Stimulated activated CD4-positive, alpha-beta T cell treated with anti-CD3 and anti-CD28 coated beads, Interleukin-12 subunit alpha, Interleukin-12 subunit beta, amount 100 ng/mL, for 4 hours (primary cell): ENCODE data around the gene RSRC1.
"Not testable (repeated sequence)": the region's sequence is repeated elsewhere in the genome, so short reads cannot be mapped to it uniquely, and the experiment has no call there.

ENCODE experiments used
- DNase-seq: peaks from one replicate; pipeline ENCODE4 v3.0.0-alpha.2; 2020

RSRC1 gene

GRCh38 chr3:158134363-158134762, 24.5 kb downstream of the RSRC1 start:
- DNase-seq: no peak

GRCh38 chr3:158140396-158140795, 30.5 kb downstream of the RSRC1 start:
- DNase-seq: no peak

GRCh38 chr3:158148218-158148617, 38.3 kb downstream of the RSRC1 start:
- no peak for DNase-seq

GRCh38 chr3:158152186-158152585, 42.3 kb downstream of the RSRC1 start:
- DNase-seq: no peak

- DNase-seq: no peak
These were observed 49.1 kb downstream of the RSRC1 start for GRCh38 chr3:158158969-158159368.

GRCh38 chr3:158159714-158160113, 49.8 kb downstream of the RSRC1 start:
- DNase-seq: no peak

GRCh38 chr3:158160958-158161357, 51.1 kb downstream of the RSRC1 start:
- DNase-seq: no peak

- DNase-seq: no peak
These were observed 55.3 kb downstream of the RSRC1 start for GRCh38 chr3:158165141-158165655.

- DNase-seq: no peak
These were observed 55.8 kb downstream of the RSRC1 start for GRCh38 chr3:158165730-158166129.

- DNase-seq: no peak
These were observed 56.3 kb downstream of the RSRC1 start for GRCh38 chr3:158166223-158166622.

- DNase-seq: no peak
These were observed 58.1 kb downstream of the RSRC1 start for GRCh38 chr3:158167737-158168557.

- DNase-seq: no peak
These were observed 59.2 kb downstream of the RSRC1 start for GRCh38 chr3:158169091-158169491.

- DNase-seq: no peak
These were observed 71.2 kb downstream of the RSRC1 start for GRCh38 chr3:158181096-158181495.

GRCh38 chr3:158185711-158186110, 75.8 kb downstream of the RSRC1 start:
- no peak for DNase-seq

GRCh38 chr3:158200955-158201354, 91.1 kb downstream of the RSRC1 start:
- no peak for DNase-seq

GRCh38 chr3:158205324-158205723, 95.4 kb downstream of the RSRC1 start:
- no peak for DNase-seq

GRCh38 chr3:158205994-158206393, 96.1 kb downstream of the RSRC1 start:
- DNase-seq: no peak

- no peak for DNase-seq
These were observed 100.2 kb downstream of the RSRC1 start for GRCh38 chr3:158210067-158210466.

- no peak for DNase-seq
These were observed 103.6 kb downstream of the RSRC1 start for GRCh38 chr3:158213461-158213860.

- no peak for DNase-seq
These were observed 108.1 kb downstream of the RSRC1 start for GRCh38 chr3:158217992-158218391.

- DNase-seq: no peak
These were observed 110.7 kb downstream of the RSRC1 start for GRCh38 chr3:158220575-158220974.

- no peak for DNase-seq
These were observed 111.5 kb downstream of the RSRC1 start for GRCh38 chr3:158221426-158221825.

GRCh38 chr3:158226429-158226828, 116.5 kb downstream of the RSRC1 start:
- DNase-seq: no peak

GRCh38 chr3:158228942-158229341, 119.1 kb downstream of the RSRC1 start:
- not testable (repeated sequence) for DNase-seq

- DNase-seq: no peak
These were observed 123.9 kb downstream of the RSRC1 start for GRCh38 chr3:158233791-158234190.
